ENCODE data around the gene COQ8B.

COQ8B gene

DNA sequence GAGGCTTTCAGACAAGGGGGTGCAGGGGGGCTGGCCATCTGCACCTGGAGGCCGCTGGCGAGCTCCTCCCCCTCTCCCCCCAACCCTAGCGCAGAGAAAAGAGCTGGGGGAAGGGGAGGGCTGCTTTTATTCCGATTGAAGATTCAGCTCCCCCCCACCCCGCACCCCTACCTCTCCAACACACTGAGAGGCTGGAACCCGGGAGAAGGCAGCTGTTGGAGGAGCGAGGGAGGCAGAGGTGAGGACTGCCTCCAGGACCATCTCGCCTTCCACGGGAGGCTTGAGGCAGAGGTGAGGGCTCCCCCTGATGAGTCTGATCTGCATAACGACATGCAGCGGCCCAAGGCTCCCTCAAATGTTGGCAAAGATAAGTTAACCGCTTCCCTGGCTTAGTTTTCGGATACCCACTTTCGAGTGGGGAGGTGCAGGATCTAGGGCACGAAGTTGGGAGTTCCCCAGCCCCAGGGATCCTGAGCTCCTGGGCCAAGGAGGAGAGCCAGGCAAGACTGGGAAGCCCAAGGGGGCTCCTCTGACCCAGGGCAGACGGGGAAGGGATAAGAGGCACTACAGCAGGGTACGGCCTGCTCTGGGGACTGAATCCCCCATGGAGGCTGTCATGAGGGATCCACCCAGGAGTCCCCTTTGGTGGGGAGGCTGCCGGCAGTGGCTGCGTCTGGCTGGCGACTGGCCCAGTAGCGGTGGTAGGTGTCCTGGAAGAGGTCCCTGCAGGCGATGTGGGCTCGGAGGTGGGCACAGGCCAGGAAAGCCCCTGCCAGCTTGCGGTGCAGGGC lies 25.1 kb downstream of the COQ8B start:
- no peak for DNase-seq (ENCODE audit: low read depth)
- TF ChIP-seq, protein P1, sequence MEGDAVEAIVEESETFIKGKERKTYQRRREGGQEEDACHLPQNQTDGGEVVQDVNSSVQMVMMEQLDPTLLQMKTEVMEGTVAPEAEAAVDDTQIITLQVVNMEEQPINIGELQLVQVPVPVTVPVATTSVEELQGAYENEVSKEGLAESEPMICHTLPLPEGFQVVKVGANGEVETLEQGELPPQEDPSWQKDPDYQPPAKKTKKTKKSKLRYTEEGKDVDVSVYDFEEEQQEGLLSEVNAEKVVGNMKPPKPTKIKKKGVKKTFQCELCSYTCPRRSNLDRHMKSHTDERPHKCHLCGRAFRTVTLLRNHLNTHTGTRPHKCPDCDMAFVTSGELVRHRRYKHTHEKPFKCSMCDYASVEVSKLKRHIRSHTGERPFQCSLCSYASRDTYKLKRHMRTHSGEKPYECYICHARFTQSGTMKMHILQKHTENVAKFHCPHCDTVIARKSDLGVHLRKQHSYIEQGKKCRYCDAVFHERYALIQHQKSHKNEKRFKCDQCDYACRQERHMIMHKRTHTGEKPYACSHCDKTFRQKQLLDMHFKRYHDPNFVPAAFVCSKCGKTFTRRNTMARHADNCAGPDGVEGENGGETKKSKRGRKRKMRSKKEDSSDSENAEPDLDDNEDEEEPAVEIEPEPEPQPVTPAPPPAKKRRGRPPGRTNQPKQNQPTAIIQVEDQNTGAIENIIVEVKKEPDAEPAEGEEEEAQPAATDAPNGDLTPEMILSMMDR (IDR thresholded peaks at IDR 0.05; ENCODE audit: insufficient read depth, low read depth, low read length, missing control alignments) = no peak
- no peak overlapping the region for H3K4me3 ChIP-seq (ENCODE audit: low read depth, low read length)

DNA sequence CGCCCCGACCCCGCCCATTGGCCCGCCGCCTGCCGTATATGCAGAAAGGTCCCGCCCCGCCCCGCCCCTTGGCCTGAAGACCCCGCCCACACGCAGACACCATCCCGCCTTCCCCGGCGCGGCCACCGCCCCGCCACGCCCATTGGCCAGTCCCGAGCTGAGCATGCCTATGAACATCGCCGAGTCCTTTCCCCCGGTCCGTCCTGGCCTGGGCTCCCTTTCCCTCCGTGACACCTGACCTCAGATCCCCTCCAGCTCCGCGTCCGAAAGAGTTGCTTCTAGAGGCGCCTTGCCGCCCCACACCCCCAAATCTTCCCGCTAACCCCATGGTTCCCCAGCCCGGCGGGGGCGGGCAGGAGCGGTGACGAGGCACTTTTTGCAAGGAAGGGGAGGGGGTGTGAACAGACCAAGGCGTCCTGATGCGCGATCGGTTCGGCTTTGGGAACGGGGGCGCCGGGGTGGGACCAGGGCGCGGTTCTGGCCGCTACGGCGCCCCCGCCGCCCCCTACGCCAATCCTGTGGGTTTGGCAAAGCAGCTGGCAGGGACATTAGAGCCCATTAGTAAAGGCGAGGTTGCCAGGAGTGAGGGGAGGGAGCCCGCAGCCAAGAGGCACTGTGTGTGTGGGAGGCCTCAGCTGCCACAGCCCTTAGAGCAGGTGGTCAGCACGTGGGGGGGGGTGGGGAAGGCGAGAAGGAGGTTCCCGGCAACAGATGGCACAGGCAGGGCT lies 25.8 kb downstream of the COQ8B start:
- TF ChIP-seq, protein P1 (IDR thresholded peaks at IDR 0.05; ENCODE audit: insufficient read depth, low read depth, low read length, missing control alignments) = no peak
- DNase-seq (ENCODE audit: low read depth) = peak; percentile 94
- H3K4me3 ChIP-seq (ENCODE audit: low read depth, low read length) = peak overlapping the region; percentile 73

DNA sequence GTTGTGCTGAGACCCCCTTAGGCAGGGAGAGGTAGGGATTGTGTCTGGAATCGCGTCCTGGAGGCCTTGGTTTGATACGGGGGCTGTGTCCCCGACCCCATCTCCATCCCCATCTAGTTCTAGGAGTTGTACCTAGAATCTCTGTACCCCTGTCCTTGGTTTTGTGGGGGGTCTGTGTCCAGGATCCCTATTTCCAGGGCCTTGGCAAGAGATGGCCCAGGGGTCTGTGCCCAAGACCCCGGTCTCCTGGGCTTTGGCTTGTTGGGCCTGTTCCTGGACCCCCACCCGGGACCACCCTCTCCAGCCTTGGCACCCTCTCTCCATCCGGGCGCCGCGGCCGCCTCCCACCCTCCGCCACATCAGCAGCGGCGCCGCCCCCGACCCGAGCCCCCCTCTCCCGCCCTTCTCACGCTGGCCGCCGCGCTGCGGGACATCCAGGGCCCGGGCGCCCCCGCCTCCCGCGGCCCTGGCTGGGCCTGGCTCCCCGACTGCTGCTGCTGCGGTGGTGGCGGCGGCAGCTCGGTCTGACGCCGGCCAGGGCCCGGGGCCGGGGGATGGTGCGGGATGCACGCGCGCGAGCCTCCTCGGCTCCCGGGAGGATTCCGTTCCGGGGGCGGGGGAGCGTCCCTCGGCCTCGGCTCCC lies 26.5 kb downstream of the COQ8B start, which contains the start of gene NUMBL:
NUMBL (minus strand) TSS at position 602 of the 643 bp plus-strand sequence; CDS start at position 434, 168 bp downstream.
- TF ChIP-seq, protein P1 (IDR thresholded peaks at IDR 0.05; ENCODE audit: insufficient read depth, low read depth, low read length, missing control alignments) = no peak
- DNase-seq (ENCODE audit: low read depth) = no peak
- peak within 1 kb of the TSS; percentile 73 for H3K4me3 ChIP-seq (ENCODE audit: low read depth, low read length)

DNA sequence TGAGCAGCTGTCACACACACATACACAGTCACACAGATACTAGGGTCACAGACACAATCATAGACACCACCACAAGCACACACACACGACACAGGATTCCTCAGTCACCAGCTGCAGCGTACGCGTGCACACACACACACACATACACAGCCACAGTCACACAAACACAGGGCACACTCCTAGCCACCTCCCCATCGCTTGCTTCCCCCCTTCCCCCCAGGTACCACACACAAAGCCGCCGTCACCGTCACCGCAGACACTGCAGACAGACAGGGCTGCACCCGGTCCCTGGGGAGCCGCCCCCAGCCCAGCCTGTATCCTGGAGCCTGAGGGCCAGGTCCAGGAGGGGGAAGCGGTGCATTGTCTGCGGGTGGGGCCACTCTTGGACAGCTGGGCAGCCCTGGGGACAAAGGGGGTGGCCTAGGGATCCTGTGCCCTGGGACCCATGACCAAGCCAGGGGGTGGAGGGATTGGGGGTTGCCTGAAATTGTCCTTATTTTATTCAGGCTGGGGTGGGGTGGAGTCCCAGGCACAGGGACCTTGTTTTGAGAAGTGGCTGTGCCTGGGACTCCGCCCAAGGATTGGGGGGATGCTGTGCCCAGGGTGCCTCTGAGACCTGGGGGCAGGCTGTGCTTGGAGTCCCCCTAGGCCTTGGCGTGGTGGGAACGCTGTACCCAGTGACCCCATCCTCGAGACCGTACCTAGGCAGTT lies 27.2 kb downstream of the COQ8B start:
- no peak for DNase-seq (ENCODE audit: low read depth)
- TF ChIP-seq, protein P1 (IDR thresholded peaks at IDR 0.05; ENCODE audit: insufficient read depth, low read depth, low read length, missing control alignments) = no peak
- no peak overlapping the region for H3K4me3 ChIP-seq (ENCODE audit: low read depth, low read length)

DNA sequence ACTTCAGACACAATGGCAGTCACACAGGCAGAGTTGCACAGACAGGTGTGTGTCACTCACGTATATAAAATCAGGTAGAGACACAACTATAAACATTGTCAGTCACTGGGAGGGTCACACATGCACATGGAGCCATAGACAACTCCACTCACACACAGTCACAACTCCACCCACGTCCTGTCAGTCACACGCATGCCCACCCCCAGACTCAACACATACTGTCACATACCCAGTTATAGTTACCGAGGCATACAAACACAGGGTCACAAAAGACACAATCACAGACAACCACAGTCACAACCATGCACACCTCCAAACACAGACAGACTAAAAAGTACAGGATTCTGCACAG lies 27.7 kb downstream of the COQ8B start:
- TF ChIP-seq, protein P1 (IDR thresholded peaks at IDR 0.05; ENCODE audit: insufficient read depth, low read depth, low read length, missing control alignments) = no peak
- H3K4me3 ChIP-seq (ENCODE audit: low read depth, low read length) = no peak overlapping the region
- DNase-seq (ENCODE audit: low read depth) = no peak

DNA sequence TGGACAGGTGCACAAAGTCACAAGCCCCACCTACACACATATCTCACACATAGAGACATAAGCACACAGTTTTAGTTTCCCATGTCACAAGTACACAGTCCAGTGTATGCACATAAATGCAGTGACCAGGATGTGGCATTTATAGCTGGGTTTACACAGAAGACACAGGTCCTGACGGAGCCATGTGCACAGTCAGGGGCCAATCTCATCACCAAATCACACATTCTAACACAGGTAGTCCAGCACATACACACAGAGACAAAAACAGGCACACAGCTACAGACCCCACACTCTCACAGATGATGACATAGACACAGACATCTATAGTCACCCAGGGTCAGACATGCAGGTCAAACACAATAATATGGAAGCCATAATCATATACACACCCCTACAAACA lies 28.4 kb downstream of the COQ8B start:
- DNase-seq (ENCODE audit: low read depth) = no peak
- TF ChIP-seq, protein P1 (IDR thresholded peaks at IDR 0.05; ENCODE audit: insufficient read depth, low read depth, low read length, missing control alignments) = no peak
- H3K4me3 ChIP-seq (ENCODE audit: low read depth, low read length) = no peak overlapping the region

All from GM12865 (cell line).